Ectodermal cell (in vitro differentiated cells): ENCODE data around the gene FAM174A. TPM values are rescaled to one million over a fixed set of nuclear protein-coding genes. Genes with fewer than 3 reads are reported as not detected.
A peak's percentile ranks its signal among the peaks of the same experiment; 100 is the strongest.

Experiments
- H3K27ac ChIP-seq: 2 replicates; pipeline ENCODE4 v1.7.0; 2013; ENCODE audit warnings: mild to moderate bottlenecking, low read depth, low read length; ENCODE audit not compliant: insufficient read depth, poor library complexity, severe bottlenecking
- H3K27me3 ChIP-seq: 2 replicates; pipeline ENCODE4 v1.7.0; 2013; ENCODE audit warnings: mild to moderate bottlenecking, low read length; ENCODE audit not compliant: insufficient read depth, control insufficient read depth, poor library complexity, severe bottlenecking
- H3K36me3 ChIP-seq: one replicate; pipeline ENCODE4 v1.7.0; 2013; ENCODE audit warnings: low read length; ENCODE audit not compliant: control insufficient read depth, insufficient read depth
- H3K4me1 ChIP-seq: one replicate; pipeline ENCODE4 v1.7.0; 2013; ENCODE audit warnings: low read length; ENCODE audit not compliant: control insufficient read depth, insufficient read depth
- H3K4me3 ChIP-seq: 2 replicates; pipeline ENCODE4 v1.7.0; 2013; ENCODE audit warnings: low read depth, low read length, control low read depth; ENCODE audit not compliant: insufficient read depth
- H3K9me3 ChIP-seq: 2 replicates; pipeline ENCODE4 v1.7.0; 2013; ENCODE audit warnings: mild to moderate bottlenecking, low read length, moderate library complexity; ENCODE audit not compliant: control insufficient read depth
- WGBS, 2 experiments: methylation state at CpG; one replicate each; pipeline ENCODE4 v1.1.7; 2013; ENCODE audit warnings: missing lambda C conversion rate in 2 of 2; 5-methylcytosine and 5-hydroxymethylcytosine counted together
- polyA plus RNA-seq, 4 experiments: library from polyadenylated mRNA; stranded (reverse); fragments of 50-300 nt; gene quantifications; one replicate each; pipeline ENCODE4 v1.2.3, GENCODE V29; 2013

Gene FAM174A
- 5.6 TPM for polyA plus RNA-seq (2013, experiment 1 of 4)
- polyA plus RNA-seq (2013, experiment 2 of 4) = 6.2 TPM
- polyA plus RNA-seq (2013, experiment 3 of 4) = 6.1 TPM
- 6.4 TPM for polyA plus RNA-seq (2013, experiment 4 of 4)

- no peaks in the 10 kb centered on the region for H3K4me1 ChIP-seq
Measured at GRCh38 chr5:100535060-100536005, at the start of gene FAM174A. Gene FAM174A, plus strand, starts transcription at chr5:100535374. Its CDS starts 157 bp downstream, at chr5:100535531.

GRCh38 chr5:100493996-100494395 is 41.2 kb upstream of the FAM174A start:
- Histone ChIP-seq H3K27ac (no peak overlapping the region), H3K36me3 (no peaks in the 10 kb centered on the region), H3K4me1 (no peaks in the 10 kb centered on the region), H3K27me3 (no peaks in the 10 kb centered on the region), H3K4me3 (no peak overlapping the region), H3K9me3 (no peaks in the 10 kb centered on the region)
- WGBS, 2 experiments = 96 to 100% methylated on average over 1 of the region's 1 CpG

More at GRCh38 chr5:100535060-100536005, at the start of gene FAM174A:
- WGBS, 2 experiments = 1% methylated on average over 62 of the region's 62 CpGs
- H3K4me3 ChIP-seq = peak within 1 kb of the TSS; percentile 92
- H3K27me3 ChIP-seq = no peaks in the 10 kb centered on the region
- H3K9me3 ChIP-seq = peaks cover 2% of the 10 kb centered on the region
- H3K27ac ChIP-seq = peak within 1 kb of the TSS; percentile 65
- no peaks in the 10 kb centered on the region for H3K36me3 ChIP-seq

GRCh38 chr5:100496296-100496695 is 38.9 kb upstream of the FAM174A start:
- no peaks in the 10 kb centered on the region for H3K27me3 ChIP-seq
- no peak overlapping the region for H3K4me3 ChIP-seq
- H3K27ac ChIP-seq = no peak overlapping the region
- no peaks in the 10 kb centered on the region for H3K36me3 ChIP-seq
- WGBS, 2 experiments = 95% methylated on average over 1 of the region's 1 CpG; no CpG with 5 or more reads in 1 of the 2 experiments
- no peaks in the 10 kb centered on the region for H3K9me3 ChIP-seq
- H3K4me1 ChIP-seq = no peaks in the 10 kb centered on the region

DNA sequence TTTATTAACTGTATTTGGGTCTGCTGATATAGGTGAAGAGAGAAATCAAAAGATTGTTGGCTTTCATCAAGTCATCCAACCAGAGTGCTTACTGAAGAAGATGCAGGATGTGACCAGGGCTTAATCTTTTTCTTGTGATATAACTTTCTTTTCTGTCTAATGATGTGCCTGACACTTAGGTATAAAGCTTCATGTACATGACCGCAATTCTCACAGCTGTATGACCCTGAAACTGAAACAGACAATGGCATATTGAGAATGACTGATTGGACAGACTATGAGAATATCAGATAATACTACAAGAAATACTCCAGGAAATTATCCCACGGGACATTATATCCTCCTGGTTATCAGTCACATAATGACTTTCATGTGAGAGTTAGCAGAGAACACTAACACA is 32.5 kb upstream of the FAM174A start:
- WGBS, 2 experiments = 83 to 92% methylated on average over 1 to 2 of the region's 2 CpGs
- H3K27me3 ChIP-seq = no peaks in the 10 kb centered on the region
- H3K27ac ChIP-seq = no peak overlapping the region
- no peak overlapping the region for H3K4me3 ChIP-seq
- no peaks in the 10 kb centered on the region for H3K4me1 ChIP-seq
- no peaks in the 10 kb centered on the region for H3K36me3 ChIP-seq
- no peaks in the 10 kb centered on the region for H3K9me3 ChIP-seq

- WGBS, 2 experiments = 100% methylated on average over 1 of the region's 1 CpG
- H3K36me3 ChIP-seq = no peaks in the 10 kb centered on the region
- H3K27me3 ChIP-seq = no peaks in the 10 kb centered on the region
- no peaks in the 10 kb centered on the region for H3K4me1 ChIP-seq
- no peak overlapping the region for H3K4me3 ChIP-seq
- no peaks in the 10 kb centered on the region for H3K9me3 ChIP-seq
- no peak overlapping the region for H3K27ac ChIP-seq
Measured at GRCh38 chr5:100505984-100506670, 29.0 kb upstream of the FAM174A start.

DNA sequence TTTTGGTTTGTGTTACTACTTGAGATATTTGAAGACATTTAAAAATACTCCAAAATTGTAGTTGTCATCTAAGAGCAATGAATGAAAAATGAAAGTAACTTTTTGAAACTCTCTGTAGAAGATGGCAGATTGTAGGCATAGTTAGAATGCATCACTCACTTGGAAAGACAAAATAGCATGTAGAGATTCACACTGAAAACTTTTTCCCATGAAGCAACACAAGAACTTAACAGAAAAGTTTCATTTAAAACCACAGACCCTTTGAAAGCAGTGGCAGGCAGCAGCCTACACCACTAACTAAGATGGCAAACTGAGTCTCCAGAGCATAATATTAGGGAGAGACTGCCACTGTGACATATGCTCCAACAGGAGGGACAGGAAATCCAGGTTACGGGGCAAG is 18.9 kb upstream of the FAM174A start:
- Histone ChIP-seq H3K27me3 (no peaks in the 10 kb centered on the region), H3K9me3 (no peaks in the 10 kb centered on the region), H3K27ac (no peak overlapping the region), H3K36me3 (no peaks in the 10 kb centered on the region), H3K4me3 (no peak overlapping the region), H3K4me1 (no peaks in the 10 kb centered on the region)
- WGBS, 2 experiments = 96% methylated on average over 1 of the region's 1 CpG

GRCh38 chr5:100517301-100517974 is 17.7 kb upstream of the FAM174A start:
- no peaks in the 10 kb centered on the region for H3K27me3 ChIP-seq
- WGBS, 2 experiments = 87 to 88% methylated on average over 5 of the region's 5 CpGs

DNA sequence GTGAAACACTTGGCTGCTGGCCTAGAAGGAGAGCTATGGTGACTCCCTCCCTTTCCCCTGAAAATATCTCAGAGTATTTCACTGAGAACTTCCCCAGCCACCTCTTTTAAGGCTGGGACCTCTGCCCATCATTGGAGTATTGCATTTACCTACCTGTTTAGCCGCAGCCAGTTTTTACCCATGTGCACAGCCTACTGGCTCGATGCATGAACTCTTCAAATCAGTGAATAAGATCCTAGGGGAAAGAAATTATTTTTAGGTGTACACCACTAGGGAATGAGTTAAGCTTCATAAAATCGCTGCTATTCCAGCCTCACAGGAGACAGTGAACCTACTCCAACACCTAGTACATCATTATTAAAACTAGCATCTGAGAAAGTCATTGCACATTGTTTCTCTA is 16.8 kb upstream of the FAM174A start:
- Histone ChIP-seq H3K4me3 (no peak overlapping the region), H3K36me3 (no peaks in the 10 kb centered on the region), H3K4me1 (no peaks in the 10 kb centered on the region), H3K9me3 (no peaks in the 10 kb centered on the region), H3K27me3 (no peaks in the 10 kb centered on the region), H3K27ac (no peak overlapping the region)
- 93 to 94% methylated on average over 3 of the region's 3 CpGs for WGBS, 2 experiments

More at GRCh38 chr5:100517301-100517974, 17.7 kb upstream of the FAM174A start:
- H3K4me1 ChIP-seq = no peaks in the 10 kb centered on the region
- H3K9me3 ChIP-seq = no peaks in the 10 kb centered on the region
- no peaks in the 10 kb centered on the region for H3K36me3 ChIP-seq
- no peak overlapping the region for H3K4me3 ChIP-seq
- no peak overlapping the region for H3K27ac ChIP-seq

DNA sequence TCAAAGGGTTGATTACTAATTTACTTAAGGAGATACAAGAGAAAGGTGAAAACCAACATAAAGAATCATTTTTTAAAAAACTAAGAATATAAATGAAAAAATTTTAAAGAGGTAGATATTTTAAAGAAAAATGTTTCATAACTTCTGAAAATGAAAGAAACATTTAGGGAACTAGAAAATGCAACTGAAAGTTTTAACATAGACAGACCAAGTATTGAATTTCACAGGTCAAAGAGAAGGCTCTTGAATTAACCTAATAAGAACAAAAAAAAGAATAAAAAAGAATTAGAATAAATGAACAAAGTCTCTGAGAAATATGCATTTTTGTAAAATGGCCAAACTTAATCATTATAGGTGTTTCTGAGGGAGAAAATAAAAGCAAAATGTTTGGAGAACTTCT is 16.1 kb upstream of the FAM174A start:
- no peaks in the 10 kb centered on the region for H3K4me1 ChIP-seq
- H3K27ac ChIP-seq = no peak overlapping the region
- no peaks in the 10 kb centered on the region for H3K9me3 ChIP-seq
- H3K36me3 ChIP-seq = no peaks in the 10 kb centered on the region
- H3K4me3 ChIP-seq = no peak overlapping the region
- H3K27me3 ChIP-seq = no peaks in the 10 kb centered on the region

DNA sequence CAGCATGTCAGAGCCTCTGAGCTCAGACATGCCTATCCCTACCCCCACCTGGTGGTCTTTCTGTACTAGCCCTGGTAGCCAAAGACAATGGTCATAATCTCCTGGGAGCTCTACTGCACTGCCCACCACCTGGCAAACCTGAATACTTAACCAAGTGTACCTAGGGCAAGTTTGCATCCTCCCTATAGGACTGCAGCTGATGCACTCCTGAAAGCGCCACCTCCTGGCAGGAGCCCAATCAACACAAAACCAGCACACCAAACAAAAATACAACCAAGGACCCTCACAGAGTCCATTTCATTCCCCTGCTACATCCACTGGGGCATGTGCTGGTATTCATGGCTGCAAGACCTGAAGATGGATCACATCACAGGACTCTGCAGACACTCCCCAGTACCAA is 14.8 kb upstream of the FAM174A start:
- H3K9me3 ChIP-seq = no peaks in the 10 kb centered on the region
- H3K4me3 ChIP-seq = no peak overlapping the region
- WGBS, 2 experiments = 40 to 61% methylated on average over 1 of the region's 1 CpG
- H3K27me3 ChIP-seq = no peaks in the 10 kb centered on the region
- no peaks in the 10 kb centered on the region for H3K36me3 ChIP-seq
- no peaks in the 10 kb centered on the region for H3K4me1 ChIP-seq
- no peak overlapping the region for H3K27ac ChIP-seq
